Mammary microvascular endothelial cell (primary cell): ENCODE results near the gene KRTAP7-1. TPM values are rescaled to one million over a fixed set of nuclear protein-coding genes. Genes with fewer than 3 reads are reported as not detected.

ENCODE experiments used
- total RNA-seq: library from RNA; depleted of rRNA; stranded (reverse); fragments of >200 nt; gene quantifications from 2 replicates; pipeline ENCODE4 v1.2.3, GENCODE V29; 2015

KRTAP7-1 gene
- not detected in 2 replicates for total RNA-seq

DNA sequence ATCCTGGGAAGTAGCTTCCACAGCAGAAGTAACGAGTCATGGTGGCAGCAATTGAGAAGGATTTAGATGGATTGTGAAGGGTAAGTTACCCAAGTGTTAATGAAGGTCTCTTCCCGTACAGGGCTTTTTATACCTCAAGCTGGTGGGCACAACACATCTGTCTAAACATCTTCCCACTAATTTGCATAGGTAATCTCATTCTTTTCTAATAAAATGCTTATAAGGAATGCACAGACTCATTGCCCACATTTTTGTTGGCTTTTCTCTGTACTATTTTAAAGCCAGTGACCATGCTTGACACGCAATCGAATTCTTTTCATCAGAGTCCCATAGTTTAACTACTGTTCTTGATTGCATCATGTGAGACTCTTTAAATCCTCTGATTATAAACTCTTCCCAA is at the start of gene KRTAP7-1:
TSS of gene KRTAP7-1 (minus strand) at position 101 of the 400 bp plus-strand sequence. CDS start at position 40, 61 bp downstream.

DNA sequence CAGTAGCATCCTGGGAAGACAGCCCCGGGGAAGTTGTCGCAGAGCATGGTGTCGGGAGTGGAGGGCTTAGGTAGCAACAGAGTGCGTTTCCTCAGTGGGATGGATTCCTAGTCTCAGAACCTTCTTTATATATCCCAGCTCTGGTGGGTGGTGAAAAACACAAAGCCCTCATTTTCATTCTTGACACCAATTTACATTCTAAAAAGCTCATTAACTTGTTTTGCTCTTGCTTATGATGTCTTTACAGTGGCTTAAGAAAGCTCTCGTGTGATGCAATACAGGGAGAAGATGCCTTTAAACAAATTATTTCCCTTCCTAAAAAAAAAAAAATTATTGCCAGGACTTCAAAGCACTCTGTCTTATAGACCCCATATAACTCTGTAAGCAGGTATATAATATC is 16.4 kb downstream of the KRTAP7-1 start, which contains the start of gene KRTAP8-1:
TSS of gene KRTAP8-1 (minus strand) at position 101 of the 400 bp plus-strand sequence. CDS start at position 47, 54 bp downstream.

Other genes starting within 250 kb of the KRTAP7-1 start
- not detected in 2 replicates for gene KRTAP22-2, start 239.4 kb downstream of the KRTAP7-1 start, total RNA-seq
- gene KRTAP6-3, start 237.3 kb downstream of the KRTAP7-1 start, total RNA-seq, result not detected in 2 replicates
- gene KRTAP6-2, start 230.9 kb downstream of the KRTAP7-1 start, total RNA-seq, result not detected in 2 replicates
- gene KRTAP22-1, start 228.7 kb downstream of the KRTAP7-1 start, total RNA-seq, result not detected in 2 replicates
- not detected in 2 replicates for gene KRTAP6-1, start 215.8 kb downstream of the KRTAP7-1 start, total RNA-seq
- gene KRTAP20-1, start 213.3 kb downstream of the KRTAP7-1 start, total RNA-seq, result not detected in 2 replicates
- not detected in 2 replicates for gene KRTAP20-4, start 209.1 kb downstream of the KRTAP7-1 start, total RNA-seq
- gene KRTAP20-2, start 194.6 kb downstream of the KRTAP7-1 start, total RNA-seq, result not detected in 2 replicates
- gene KRTAP20-3, start 186.9 kb downstream of the KRTAP7-1 start, total RNA-seq, result not detected in 2 replicates
- not detected in 2 replicates for gene KRTAP21-3, start 111.0 kb downstream of the KRTAP7-1 start, total RNA-seq
- gene KRTAP21-2, start 82.5 kb downstream of the KRTAP7-1 start, total RNA-seq, result not detected in 2 replicates
- not detected in 2 replicates for gene KRTAP21-1, start 74.3 kb downstream of the KRTAP7-1 start, total RNA-seq
- not detected in 2 replicates for gene KRTAP8-1, start 16.5 kb downstream of the KRTAP7-1 start, total RNA-seq
- gene KRTAP11-1, start 51.8 kb upstream of the KRTAP7-1 start, total RNA-seq, result not detected in 2 replicates
- gene KRTAP19-8, start 208.7 kb upstream of the KRTAP7-1 start, total RNA-seq, result not detected in 2 replicates